ENCODE data around the gene CD44. TPM values are rescaled to one million over a fixed set of nuclear protein-coding genes. Genes with fewer than 3 reads are reported as not detected.

Gene CD44
- total RNA-seq, 1 donor from 2014 or later, result 46.0 TPM

- H3K4me1 Mint-ChIP-seq (ENCODE audit: unreplicated experiment), result no peaks in the 10 kb centered on the region
- no peak overlapping the region for H3K4me3 Mint-ChIP-seq
- no peak for TF ChIP-seq CTCF (conservative IDR thresholded peaks at IDR 0.05)
- H3K36me3 Mint-ChIP-seq, result no peaks in the 10 kb centered on the region
- no peaks in the 10 kb centered on the region for H3K27me3 Mint-ChIP-seq
- DNase-seq (ENCODE audit: extremely low spot score, unreplicated experiment), result no peak
- H3K27ac Mint-ChIP-seq, result no peak overlapping the region
- no peaks in the 10 kb centered on the region for H3K9me3 Mint-ChIP-seq
These were observed 107.8 kb downstream of the CD44 start for GRCh38 chr11:35246745-35247144.

- Mint-ChIP-seq H3K9me3 (no peaks in the 10 kb centered on the region), H3K36me3 (no peaks in the 10 kb centered on the region)
- no peak for TF ChIP-seq CTCF (conservative IDR thresholded peaks at IDR 0.05)
These were observed 108.5 kb downstream of the CD44 start for GRCh38 chr11:35247428-35247827.

DNA sequence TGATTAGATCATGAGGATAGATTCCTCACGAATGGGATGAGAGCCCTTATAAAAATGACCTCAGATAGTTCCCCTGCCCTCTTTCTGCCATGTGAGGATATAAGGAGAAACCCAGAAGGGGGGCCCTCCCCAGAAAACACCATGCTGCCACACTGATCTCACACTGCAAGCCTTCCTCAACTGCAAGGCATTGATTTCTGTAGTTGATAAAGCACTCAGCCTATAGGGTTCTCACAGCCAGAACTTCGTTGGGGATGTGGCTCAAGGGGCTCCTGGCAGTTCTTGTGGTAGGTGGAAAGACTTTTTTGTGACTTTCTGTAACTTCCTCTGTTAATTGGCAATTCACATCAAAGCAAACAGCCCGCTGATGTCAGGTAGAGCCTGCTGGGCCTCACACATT, 108.9 kb downstream of the CD44 start:
- no peak overlapping the region for H3K4me3 Mint-ChIP-seq
- no peaks in the 10 kb centered on the region for H3K9me3 Mint-ChIP-seq
- no peak for DNase-seq (ENCODE audit: extremely low spot score, unreplicated experiment)
- no peak for TF ChIP-seq CTCF (conservative IDR thresholded peaks at IDR 0.05)
- H3K27ac Mint-ChIP-seq, result no peak overlapping the region
- no peaks in the 10 kb centered on the region for H3K36me3 Mint-ChIP-seq
- no peaks in the 10 kb centered on the region for H3K27me3 Mint-ChIP-seq
- no peaks in the 10 kb centered on the region for H3K4me1 Mint-ChIP-seq (ENCODE audit: unreplicated experiment)

More at GRCh38 chr11:35247428-35247827, 108.5 kb downstream of the CD44 start:
- no peak for DNase-seq (ENCODE audit: extremely low spot score, unreplicated experiment)
- Mint-ChIP-seq H3K27ac (no peak overlapping the region), H3K4me1 (ENCODE audit: unreplicated experiment) (no peaks in the 10 kb centered on the region), H3K27me3 (no peaks in the 10 kb centered on the region), H3K4me3 (no peak overlapping the region)

- Mint-ChIP-seq H3K4me3 (no peak overlapping the region), H3K27me3 (no peaks in the 10 kb centered on the region), H3K36me3 (no peaks in the 10 kb centered on the region), H3K27ac (no peak overlapping the region), H3K4me1 (ENCODE audit: unreplicated experiment) (no peaks in the 10 kb centered on the region), H3K9me3 (no peaks in the 10 kb centered on the region)
- DNase-seq (ENCODE audit: extremely low spot score, unreplicated experiment), result no peak
- no peak for TF ChIP-seq CTCF (conservative IDR thresholded peaks at IDR 0.05)
These were observed 109.8 kb downstream of the CD44 start for GRCh38 chr11:35248558-35249323.

DNA sequence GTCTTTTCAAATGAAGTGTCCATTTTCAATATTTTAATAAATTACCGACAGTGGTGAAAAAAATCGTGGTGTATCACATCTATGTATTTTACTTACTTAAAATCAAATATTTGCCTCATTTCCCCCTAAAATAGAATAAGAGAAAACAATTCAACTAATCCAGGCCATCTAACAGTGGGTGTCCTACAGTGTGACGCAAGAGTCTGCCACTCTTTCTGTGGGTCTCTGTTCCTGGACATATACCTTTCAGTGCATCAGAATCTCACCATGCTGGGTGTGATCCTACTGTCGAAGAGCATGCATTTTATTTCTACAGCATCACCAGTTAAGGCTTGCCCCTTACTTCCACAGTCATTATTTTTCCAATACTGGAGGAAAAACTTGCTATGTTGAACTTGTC, 111.2 kb downstream of the CD44 start:
- no peaks in the 10 kb centered on the region for H3K4me1 Mint-ChIP-seq (ENCODE audit: unreplicated experiment)
- H3K4me3 Mint-ChIP-seq, result no peak overlapping the region
- no peak for TF ChIP-seq CTCF (conservative IDR thresholded peaks at IDR 0.05)
- no peak for DNase-seq (ENCODE audit: extremely low spot score, unreplicated experiment)
- H3K27ac Mint-ChIP-seq, result no peak overlapping the region
- H3K36me3 Mint-ChIP-seq, result no peaks in the 10 kb centered on the region
- peaks cover 3% of the 10 kb centered on the region for H3K27me3 Mint-ChIP-seq
- H3K9me3 Mint-ChIP-seq, result no peaks in the 10 kb centered on the region
